NT2/D1 (cell line): ENCODE data around the gene OSBPL6.
A peak's percentile ranks its signal among the peaks of the same experiment; 100 is the strongest.
"Not testable (repeated sequence)": the region's sequence is repeated elsewhere in the genome, so short reads cannot be mapped to it uniquely, and the experiment has no call there.

ENCODE experiments used
- DNase-seq: peaks from one replicate; pipeline ENCODE4 v3.0.0-alpha.2; 2011; ENCODE audit warnings: low read depth, low spot score
- H3K27me3 ChIP-seq: 2 replicates; pipeline ENCODE4 v1.6.0; 2011; ENCODE audit warnings: mild to moderate bottlenecking; ENCODE audit not compliant: insufficient read length, insufficient read depth
- H3K36me3 ChIP-seq: 2 replicates; pipeline ENCODE4 v1.6.1; 2011; ENCODE audit warnings: mild to moderate bottlenecking, low read length, mixed read lengths; ENCODE audit not compliant: insufficient read depth, insufficient read length
- H3K4me1 ChIP-seq: 2 replicates; pipeline ENCODE4 v1.5.1; 2011; ENCODE audit not compliant: insufficient read depth, insufficient read length
- H3K4me3 ChIP-seq: 2 replicates; pipeline ENCODE4 v1.5.1; 2011; ENCODE audit warnings: low read depth; ENCODE audit not compliant: insufficient read length
- H3K9ac ChIP-seq: 2 replicates; pipeline ENCODE4 v1.6.0; 2011; ENCODE audit warnings: low read depth; ENCODE audit not compliant: insufficient read length
- H3K9me3 ChIP-seq: 2 replicates; pipeline ENCODE4 v1.5.1; 2011; ENCODE audit warnings: mild to moderate bottlenecking, low read length; ENCODE audit not compliant: insufficient read depth
- SUZ12 ChIP-seq: IDR thresholded peaks from 2 replicates; pipeline ENCODE4 v1.6.1; 2011; ENCODE audit not compliant: insufficient read length, insufficient read depth; ENCODE audit errors: extremely low read depth
- YY1 ChIP-seq: IDR thresholded peaks from 2 replicates; pipeline ENCODE4 v1.6.1; 2011; ENCODE audit not compliant: insufficient read length, insufficient read depth
- ZNF274 ChIP-seq: IDR thresholded peaks from 2 replicates; pipeline ENCODE4 v1.6.1; 2011; ENCODE audit warnings: mild to moderate bottlenecking, low read depth, low read length

OSBPL6 gene

DNA sequence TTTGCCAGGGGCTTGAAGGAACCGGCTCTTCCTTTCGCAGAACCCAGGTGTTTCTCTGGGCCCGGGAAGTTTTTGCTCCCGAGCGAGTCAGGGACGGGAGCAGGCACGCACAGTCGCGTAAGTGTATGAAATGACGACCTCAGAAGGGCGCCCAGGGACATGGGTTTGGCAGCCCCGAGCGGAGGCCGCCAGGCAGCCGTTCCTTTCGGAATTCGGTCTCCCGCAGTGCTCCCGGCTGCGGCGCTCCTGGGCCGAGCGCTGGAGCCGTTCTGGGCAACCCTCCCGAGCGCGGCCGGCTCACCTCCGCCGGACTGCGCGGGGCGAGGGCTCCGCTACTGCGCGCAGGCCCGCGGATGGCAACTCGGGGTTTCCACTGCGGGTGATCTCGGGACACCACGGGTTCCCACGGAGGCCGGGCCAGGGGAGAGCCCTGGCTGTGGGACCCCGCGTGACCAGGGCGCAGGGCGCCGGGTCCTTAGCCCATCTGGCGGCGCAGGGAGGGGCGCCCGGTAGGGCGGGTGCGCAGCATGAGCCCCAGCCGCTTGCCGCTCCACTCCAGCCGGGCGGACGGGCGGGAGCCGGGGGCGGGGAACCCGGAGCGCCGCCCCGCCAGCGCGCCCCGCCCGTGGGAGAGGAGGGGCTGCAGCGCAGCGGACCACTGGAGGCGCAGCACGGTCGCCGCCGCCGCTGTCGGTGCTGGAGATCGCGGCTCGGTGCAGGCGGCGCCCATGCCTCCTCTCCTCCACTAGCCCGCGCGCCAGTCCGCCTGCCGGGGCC lies at the start of gene OSBPL6:
TSS of gene OSBPL6 (plus strand) at position 690 of the 777 bp plus-strand sequence. CDS start 111,673 bp downstream, outside the sequence.
- Histone ChIP-seq H3K4me1 (no peaks in the 10 kb centered on the region), H3K36me3 (peaks cover 2% of the 10 kb centered on the region), H3K9me3 (no peaks in the 10 kb centered on the region), H3K4me3 (peak within 1 kb of the TSS; percentile 84), H3K9ac (peak within 1 kb of the TSS; percentile 90), H3K27me3 (peaks cover 32% of the 10 kb centered on the region)
- TF ChIP-seq SUZ12 (no peak), ZNF274 (no peak), YY1 (no peak)
- DNase-seq: peak; percentile 70

- no peaks in the 10 kb centered on the region for H3K27me3 ChIP-seq
- H3K9me3 ChIP-seq: peaks cover 20% of the 10 kb centered on the region
- H3K9ac ChIP-seq: no peak overlapping the region
- TF ChIP-seq YY1 (no peak), ZNF274 (no peak), SUZ12 (no peak)
- no peak overlapping the region for H3K4me3 ChIP-seq
- no peaks in the 10 kb centered on the region for H3K4me1 ChIP-seq
- H3K36me3 ChIP-seq: no peaks in the 10 kb centered on the region
- no peak for DNase-seq
Measured at GRCh38 chr2:178152033-178152432, 42.3 kb upstream of the OSBPL6 start.

GRCh38 chr2:178152542-178152941 lies 41.8 kb upstream of the OSBPL6 start:
- Histone ChIP-seq H3K36me3 (no peaks in the 10 kb centered on the region), H3K4me1 (no peaks in the 10 kb centered on the region), H3K9me3 (peaks cover 20% of the 10 kb centered on the region), H3K4me3 (no peak overlapping the region), H3K9ac (no peak overlapping the region), H3K27me3 (no peaks in the 10 kb centered on the region)
- TF ChIP-seq YY1 (no peak), SUZ12 (no peak), ZNF274 (no peak)
- DNase-seq: no peak

GRCh38 chr2:178152977-178153376 lies 41.3 kb upstream of the OSBPL6 start:
- no peak for DNase-seq
- H3K9ac ChIP-seq: no peak overlapping the region
- no peaks in the 10 kb centered on the region for H3K4me1 ChIP-seq
- H3K9me3 ChIP-seq: peaks cover 20% of the 10 kb centered on the region
- no peaks in the 10 kb centered on the region for H3K27me3 ChIP-seq
- no peaks in the 10 kb centered on the region for H3K36me3 ChIP-seq
- no peak overlapping the region for H3K4me3 ChIP-seq
- TF ChIP-seq SUZ12 (no peak), YY1 (no peak), ZNF274 (no peak)

DNA sequence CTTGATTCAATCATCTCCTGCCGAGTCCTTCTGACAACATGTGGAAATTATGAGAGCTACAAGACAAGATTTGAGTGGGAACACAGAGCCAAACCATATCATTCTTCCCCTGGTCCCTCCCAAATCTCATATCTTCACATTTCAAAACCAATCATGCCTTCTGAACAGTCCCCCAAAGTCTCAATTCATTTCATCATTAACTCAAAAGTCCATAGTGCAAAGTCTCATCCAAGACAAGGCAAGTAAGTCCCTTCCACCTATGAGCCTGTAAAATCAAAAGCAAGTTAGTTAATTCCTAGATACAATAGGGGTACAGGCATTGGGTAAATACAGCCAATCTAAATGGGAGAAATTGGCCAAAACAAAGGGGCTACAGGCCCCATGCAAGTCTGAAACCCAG lies 40.4 kb upstream of the OSBPL6 start:
- H3K4me3 ChIP-seq, DNase-seq, H3K36me3 ChIP-seq, H3K4me1 ChIP-seq, H3K27me3 ChIP-seq, H3K9ac ChIP-seq: not testable (repeated sequence)
- peaks cover 20% of the 10 kb centered on the region for H3K9me3 ChIP-seq

- H3K9ac ChIP-seq: no peak overlapping the region
- DNase-seq: no peak
- TF ChIP-seq SUZ12 (no peak), ZNF274 (no peak), YY1 (no peak)
- H3K36me3 ChIP-seq: no peaks in the 10 kb centered on the region
- H3K27me3 ChIP-seq: no peaks in the 10 kb centered on the region
- peaks cover 20% of the 10 kb centered on the region for H3K9me3 ChIP-seq
- H3K4me1 ChIP-seq: no peaks in the 10 kb centered on the region
- no peak overlapping the region for H3K4me3 ChIP-seq
Measured at GRCh38 chr2:178155524-178155923, 38.8 kb upstream of the OSBPL6 start.

DNA sequence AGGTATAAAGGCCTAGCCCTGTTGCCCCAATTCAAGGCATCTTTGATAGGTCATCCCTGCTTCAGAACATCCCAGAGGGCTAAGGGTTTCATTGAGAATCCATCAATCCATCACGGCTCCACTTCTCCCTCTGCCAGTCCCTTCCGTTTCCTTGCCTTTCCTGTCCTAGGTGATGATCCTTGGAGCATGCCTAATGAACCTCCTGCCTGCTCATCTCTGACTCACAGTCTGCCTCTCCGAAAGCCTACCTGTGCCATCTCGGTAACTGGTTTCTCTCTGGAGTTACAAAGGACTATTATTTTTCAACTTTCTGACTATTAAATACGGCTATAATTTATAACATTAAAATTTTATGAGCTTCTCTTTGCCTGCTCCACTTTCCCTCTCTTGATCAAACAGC lies 36.7 kb upstream of the OSBPL6 start:
- Histone ChIP-seq H3K27me3 (no peaks in the 10 kb centered on the region), H3K4me1 (no peaks in the 10 kb centered on the region), H3K9me3 (peaks cover 20% of the 10 kb centered on the region), H3K36me3 (no peaks in the 10 kb centered on the region), H3K9ac (no peak overlapping the region), H3K4me3 (no peak overlapping the region)
- TF ChIP-seq SUZ12 (no peak), YY1 (no peak), ZNF274 (no peak)
- DNase-seq: no peak
